ENCODE data around the gene PCDH15.

The PCDH15 gene

DNA sequence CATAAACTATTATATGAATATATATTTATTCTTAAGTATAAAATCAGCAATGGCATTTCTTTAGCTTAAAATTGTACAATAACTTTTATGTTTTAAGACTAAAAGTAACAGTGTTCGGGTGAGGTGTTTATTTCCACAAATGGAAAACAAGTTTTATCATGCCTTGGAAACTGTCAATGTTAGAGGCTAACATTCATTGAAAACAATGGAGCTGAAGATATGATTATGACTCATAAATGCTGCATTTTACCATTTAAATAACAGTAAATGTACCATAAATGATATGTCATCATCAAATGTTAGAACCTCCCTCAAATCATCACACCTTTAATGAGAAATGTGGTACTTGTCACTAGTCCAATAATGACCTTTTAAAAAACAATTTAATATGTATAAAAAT lies 897.3 kb downstream of the PCDH15 start:
- Mint-ChIP-seq H3K27me3 (no peaks in the 10 kb centered on the region), H3K9me3 (no peaks in the 10 kb centered on the region), H3K27ac (no peak overlapping the region), H3K4me3 (no peak overlapping the region), H3K4me1 (no peaks in the 10 kb centered on the region)
- ATAC-seq (no peak), DNase-seq (no peak)

DNA sequence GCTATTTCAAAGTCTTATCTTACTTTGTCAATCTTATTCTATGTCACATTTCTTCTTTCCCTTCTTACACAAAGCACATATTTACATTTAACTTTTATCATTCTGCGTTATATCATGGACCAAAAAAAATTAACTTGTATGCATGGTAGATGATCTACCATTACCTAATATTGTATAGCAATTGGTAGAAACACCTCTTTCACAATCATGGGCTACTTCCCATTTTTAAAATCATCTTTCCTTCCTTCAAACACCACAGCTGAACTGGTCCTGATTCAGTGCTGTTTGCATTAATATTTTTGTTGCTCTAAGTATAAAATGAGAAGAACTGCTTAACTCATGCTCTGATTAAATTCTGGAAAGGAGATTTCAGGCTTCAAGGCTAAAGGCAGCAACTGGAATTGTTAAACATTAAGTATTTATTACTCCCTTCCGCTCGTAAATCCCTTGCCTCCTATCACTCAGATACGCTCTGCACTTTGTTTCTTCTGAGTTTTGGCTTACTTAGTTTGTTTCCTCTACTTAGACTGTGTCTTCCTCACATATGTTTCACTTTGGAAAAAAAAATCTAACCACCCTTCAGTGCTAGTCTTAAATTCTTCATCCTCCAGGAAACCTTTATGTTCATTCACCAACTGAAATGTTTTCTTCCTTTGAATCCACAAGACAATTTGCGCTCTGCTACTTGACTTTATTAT lies 901.4 kb downstream of the PCDH15 start:
- no peak for ATAC-seq
- H3K9me3 Mint-ChIP-seq: peaks cover 0 to 5% of the 10 kb centered on the region in 2 donors
- no peaks in the 10 kb centered on the region for H3K27me3 Mint-ChIP-seq
- H3K27ac Mint-ChIP-seq: no peak overlapping the region
- H3K4me1 Mint-ChIP-seq: no peaks in the 10 kb centered on the region
- no peak overlapping the region for H3K4me3 Mint-ChIP-seq
- DNase-seq: no peak

DNA sequence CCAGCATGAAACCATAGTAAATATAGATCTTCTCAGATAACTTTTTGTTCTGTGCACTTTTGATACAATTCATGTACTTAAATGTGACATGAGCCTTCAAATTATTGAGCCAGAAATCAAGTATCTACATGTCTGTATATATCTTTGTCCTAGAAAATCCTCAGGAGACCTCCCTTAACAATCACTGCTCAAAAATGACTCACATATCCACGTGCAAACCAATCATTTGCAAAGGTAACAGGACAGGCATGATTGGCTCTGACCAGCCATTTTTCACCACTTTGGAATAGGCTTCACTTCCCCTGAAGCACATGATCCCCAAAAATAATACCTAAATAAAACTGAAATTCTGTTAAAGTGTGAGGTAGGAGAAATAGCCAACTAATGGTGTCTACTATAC lies 902.5 kb downstream of the PCDH15 start:
- no peak for ATAC-seq
- no peaks in the 10 kb centered on the region for H3K27me3 Mint-ChIP-seq
- DNase-seq: no peak
- no peak overlapping the region for H3K4me3 Mint-ChIP-seq
- peaks cover 0 to 5% of the 10 kb centered on the region in 2 donors for H3K9me3 Mint-ChIP-seq
- no peaks in the 10 kb centered on the region for H3K4me1 Mint-ChIP-seq
- no peak overlapping the region for H3K27ac Mint-ChIP-seq

DNA sequence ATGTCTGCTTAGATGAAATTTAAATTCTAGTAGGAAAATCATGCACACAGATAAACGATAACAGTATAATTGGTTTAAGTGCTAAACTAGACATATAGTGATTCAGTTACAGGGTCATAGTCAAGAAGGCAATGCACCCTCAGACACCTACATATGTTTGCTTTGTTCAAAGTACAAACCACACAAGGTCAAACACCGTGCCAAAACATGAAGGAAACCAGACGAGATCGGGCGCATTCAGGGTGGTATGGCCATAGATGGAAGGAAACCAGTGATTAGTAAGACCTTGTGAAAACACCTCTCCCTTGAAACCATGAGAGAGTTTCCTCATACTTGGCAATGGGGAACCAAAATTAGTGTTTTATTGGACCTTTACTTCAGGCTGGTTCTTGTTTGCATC lies 906.9 kb downstream of the PCDH15 start:
- H3K27me3 Mint-ChIP-seq: no peaks in the 10 kb centered on the region
- H3K4me1 Mint-ChIP-seq: no peaks in the 10 kb centered on the region
- H3K27ac Mint-ChIP-seq: no peak overlapping the region
- peaks cover 0 to 5% of the 10 kb centered on the region in 2 donors for H3K9me3 Mint-ChIP-seq
- DNase-seq: no peak
- no peak for ATAC-seq
- no peak overlapping the region for H3K4me3 Mint-ChIP-seq

DNA sequence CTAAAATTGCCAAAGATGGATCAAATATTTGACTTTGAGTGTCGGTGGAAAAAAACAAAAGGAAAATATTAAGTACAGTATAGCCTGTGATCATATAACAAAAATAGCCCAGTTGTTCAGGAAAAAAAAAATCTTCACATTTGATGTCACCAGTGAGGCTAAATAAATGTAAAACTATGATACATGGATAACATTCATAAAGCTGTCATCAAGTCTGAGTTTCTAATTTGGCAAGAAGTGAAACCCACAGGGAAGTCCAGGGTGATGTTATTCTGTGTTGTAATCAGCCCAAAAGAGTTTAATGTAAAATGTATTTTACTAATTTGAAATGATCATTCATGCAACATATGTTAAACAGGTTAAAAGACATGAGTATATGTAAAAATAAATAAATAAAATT lies 908.0 kb downstream of the PCDH15 start:
- no peak overlapping the region for H3K27ac Mint-ChIP-seq
- no peak for ATAC-seq
- peaks cover 0 to 5% of the 10 kb centered on the region in 2 donors for H3K9me3 Mint-ChIP-seq
- H3K4me1 Mint-ChIP-seq: no peaks in the 10 kb centered on the region
- no peaks in the 10 kb centered on the region for H3K27me3 Mint-ChIP-seq
- H3K4me3 Mint-ChIP-seq: no peak overlapping the region
- DNase-seq: no peak

DNA sequence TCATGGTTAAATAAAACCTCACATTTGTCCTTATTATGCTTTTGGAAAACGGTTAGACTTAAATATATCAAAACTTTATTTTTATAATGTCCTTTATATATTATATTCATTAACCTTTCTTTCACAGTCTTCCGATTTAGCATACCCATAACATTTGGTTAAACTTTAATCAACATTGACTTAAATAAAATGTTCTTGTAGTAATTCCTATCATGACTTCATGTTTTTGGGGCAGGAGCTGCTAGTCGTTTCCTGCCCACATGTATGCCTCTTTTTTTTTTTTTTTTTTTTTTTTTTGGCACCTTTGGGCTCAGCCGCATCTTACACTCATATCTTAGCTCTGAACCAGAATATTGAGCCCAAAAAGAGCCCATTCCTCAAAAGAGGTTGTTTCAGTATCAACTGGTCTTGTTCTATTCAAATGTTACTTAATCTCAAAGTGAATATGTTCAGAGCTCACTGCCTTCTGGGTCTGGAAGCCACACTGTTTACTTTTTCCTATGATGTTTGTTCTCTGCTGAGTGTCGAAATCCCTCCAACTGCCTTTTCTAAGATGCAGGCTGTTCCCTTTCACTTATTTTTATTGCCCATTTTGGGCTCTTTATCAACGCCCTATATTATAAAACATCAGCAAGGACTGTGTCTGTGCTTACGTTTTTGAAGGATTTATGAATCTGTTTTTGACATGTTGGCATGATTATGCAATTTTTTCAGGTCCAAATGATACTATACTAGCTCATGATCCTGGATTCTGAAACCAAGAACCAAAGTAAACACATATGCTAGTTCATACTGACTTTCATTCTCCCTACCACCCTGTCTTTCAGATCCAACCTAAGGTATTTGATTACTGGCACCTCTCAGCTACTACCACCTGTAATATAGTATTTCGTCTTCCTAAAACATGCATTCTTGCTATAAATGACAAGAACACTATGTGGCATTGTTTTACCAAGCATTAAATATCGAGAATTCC lies 914.4 kb downstream of the PCDH15 start:
- H3K27me3 Mint-ChIP-seq: no peaks in the 10 kb centered on the region
- no peak overlapping the region for H3K4me3 Mint-ChIP-seq
- ATAC-seq (no peak), DNase-seq (no peak)
- no peak overlapping the region for H3K27ac Mint-ChIP-seq
- no peaks in the 10 kb centered on the region for H3K9me3 Mint-ChIP-seq
- H3K4me1 Mint-ChIP-seq: no peaks in the 10 kb centered on the region

DNA sequence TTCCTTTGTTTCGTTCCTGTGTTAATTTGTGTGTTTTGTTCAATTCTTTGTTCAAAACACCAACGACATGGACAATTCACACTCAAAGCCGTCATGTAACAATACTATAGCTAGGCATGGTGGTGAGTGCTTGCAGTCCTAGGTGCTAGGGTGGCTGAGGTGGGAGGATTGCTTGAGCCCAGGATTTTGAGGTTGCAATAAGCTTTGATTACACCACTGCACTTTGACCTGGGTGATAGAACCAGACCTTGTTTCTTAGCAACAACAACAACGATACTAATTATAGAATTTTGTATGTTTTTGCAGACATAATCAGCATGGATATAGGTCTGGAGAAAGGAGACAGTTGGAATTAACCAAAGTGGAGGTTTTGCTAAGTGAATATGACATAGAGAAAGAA lies 936.2 kb downstream of the PCDH15 start:
- Mint-ChIP-seq H3K4me1 (no peaks in the 10 kb centered on the region), H3K9me3 (peaks cover 10% of the 10 kb centered on the region in 2 donors), H3K27me3 (no peaks in the 10 kb centered on the region), H3K4me3 (no peak overlapping the region), H3K27ac (no peak overlapping the region)
- DNase-seq (no peak), ATAC-seq (no peak)

DNA sequence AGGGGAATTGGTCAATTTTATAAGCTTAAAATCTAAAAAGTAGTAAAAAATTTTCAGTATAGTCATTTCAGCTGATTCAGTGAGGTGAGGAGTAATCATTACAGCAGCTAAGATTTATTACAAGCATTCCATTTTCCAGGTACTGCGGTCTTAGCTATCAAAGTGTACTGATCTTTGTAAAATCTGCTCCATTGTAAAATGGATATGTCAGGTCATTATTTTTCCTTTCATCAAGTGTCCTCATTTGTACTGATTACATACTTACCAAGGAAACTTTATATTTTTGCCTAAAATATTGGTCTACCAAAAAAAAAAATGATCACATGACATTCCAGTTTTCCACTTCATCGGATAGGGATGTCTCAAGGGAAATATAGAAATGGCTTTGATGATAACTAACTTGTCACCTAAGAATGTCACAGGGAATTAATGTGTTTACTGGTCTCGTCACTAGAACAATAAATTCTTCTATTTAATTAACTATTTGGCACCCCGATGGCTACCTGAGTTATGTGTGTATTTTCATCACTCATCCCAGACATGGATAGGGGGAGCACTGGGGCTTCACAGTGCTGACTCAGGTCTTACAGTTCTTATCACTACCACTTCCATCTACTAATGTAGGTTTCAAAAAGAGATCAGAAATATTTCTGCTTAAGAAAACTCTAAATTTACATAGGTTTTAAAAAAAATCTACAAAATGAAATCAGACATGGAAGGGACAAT lies 948.4 kb downstream of the PCDH15 start:
- Mint-ChIP-seq H3K4me1 (no peaks in the 10 kb centered on the region), H3K4me3 (no peak overlapping the region), H3K9me3 (no peaks in the 10 kb centered on the region), H3K27ac (no peak overlapping the region), H3K27me3 (no peaks in the 10 kb centered on the region)
- DNase-seq (no peak), ATAC-seq (no peak)

DNA sequence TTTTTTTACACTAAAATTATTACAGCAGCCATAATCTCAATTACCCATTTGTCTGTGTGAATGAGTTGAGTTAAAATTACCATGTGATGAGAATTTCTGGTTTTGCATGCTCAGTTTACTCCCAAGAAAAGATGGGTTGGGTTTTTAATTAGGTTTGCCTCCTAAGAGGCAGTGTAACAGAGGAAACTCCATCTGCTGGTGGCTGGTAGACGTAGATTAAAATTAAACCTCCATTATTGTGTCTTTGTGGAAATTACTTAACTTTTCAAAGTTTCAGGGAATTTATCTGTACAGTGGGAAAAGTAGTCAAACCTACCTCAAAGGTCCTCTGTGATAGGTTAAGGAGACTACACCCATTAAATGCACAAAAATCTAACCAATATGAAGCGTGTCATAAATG lies 954.2 kb downstream of the PCDH15 start:
- no peaks in the 10 kb centered on the region for H3K4me1 Mint-ChIP-seq

DNA sequence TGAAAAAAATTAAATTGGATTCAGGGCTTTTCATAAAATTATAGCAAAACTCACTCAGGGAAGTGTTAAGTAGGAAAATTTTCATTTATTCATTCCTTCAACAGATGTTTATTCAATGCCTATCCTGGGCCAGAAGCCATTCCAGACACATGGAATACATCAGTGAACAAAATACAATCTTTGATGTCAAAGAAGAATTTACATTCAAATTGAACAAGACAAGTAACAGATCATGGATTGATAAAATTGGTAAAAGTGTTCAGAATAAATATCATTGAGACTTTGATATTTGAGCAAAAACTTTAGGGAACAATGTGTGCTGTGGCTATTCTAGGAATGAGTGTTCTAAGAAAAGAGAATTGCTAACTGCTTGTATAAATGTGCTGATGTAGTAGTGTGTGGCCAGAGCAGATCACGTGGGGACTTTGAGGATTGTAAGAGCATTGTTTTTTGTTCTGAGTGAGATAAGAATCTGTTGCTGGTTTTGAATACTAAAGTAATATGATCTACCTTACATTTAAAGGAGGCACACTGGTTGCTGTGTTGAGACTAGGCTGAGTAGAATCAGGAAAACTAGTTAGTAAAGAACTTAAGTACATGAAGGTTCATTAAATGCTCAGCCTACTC lies 957.2 kb downstream of the PCDH15 start:
- Mint-ChIP-seq H3K4me3 (no peak overlapping the region), H3K9me3 (no peaks in the 10 kb centered on the region), H3K4me1 (no peaks in the 10 kb centered on the region), H3K27me3 (no peaks in the 10 kb centered on the region), H3K27ac (no peak overlapping the region)
- DNase-seq (no peak), ATAC-seq (no peak)

More for the DNA sequence above, 954.2 kb downstream of the PCDH15 start:
- H3K27ac Mint-ChIP-seq: no peak overlapping the region
- no peak for ATAC-seq
- no peaks in the 10 kb centered on the region for H3K27me3 Mint-ChIP-seq
- H3K9me3 Mint-ChIP-seq: no peaks in the 10 kb centered on the region
- H3K4me3 Mint-ChIP-seq: no peak overlapping the region
- no peak for DNase-seq

DNA sequence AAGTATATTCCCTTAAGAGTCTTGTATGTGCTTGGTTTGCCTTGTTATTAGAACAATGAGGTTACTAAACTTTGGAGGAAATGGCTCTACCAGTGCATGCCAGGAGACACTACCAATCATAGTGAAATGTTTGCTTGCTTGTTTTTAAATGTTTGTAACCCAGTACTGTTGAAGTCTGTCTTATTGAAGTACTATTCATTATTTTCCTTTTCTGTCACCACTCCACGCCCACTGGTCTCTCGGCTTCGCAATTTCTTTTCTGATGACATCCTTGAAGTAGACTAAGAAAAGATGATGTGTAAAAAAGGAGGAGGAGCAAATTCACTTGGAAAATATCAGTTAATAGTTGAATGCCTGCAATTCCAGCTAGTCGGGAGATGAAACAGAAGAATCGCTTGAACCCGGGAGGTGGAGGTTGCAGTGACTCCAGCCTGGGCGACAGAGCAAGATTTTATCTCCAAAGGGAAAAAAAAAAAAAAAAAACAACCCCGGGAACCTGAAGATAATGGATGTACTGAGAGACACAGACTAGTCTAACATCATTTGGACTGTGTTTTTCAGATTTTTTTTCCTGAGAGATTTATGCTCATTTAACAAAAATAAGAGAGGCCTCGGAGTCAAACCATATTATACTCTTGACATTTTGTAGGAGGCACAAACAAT lies 959.4 kb downstream of the PCDH15 start:
- Mint-ChIP-seq H3K27ac (no peak overlapping the region), H3K4me1 (no peaks in the 10 kb centered on the region), H3K27me3 (no peaks in the 10 kb centered on the region), H3K4me3 (no peak overlapping the region), H3K9me3 (no peaks in the 10 kb centered on the region)
- no peak for DNase-seq
- no peak for ATAC-seq

DNA sequence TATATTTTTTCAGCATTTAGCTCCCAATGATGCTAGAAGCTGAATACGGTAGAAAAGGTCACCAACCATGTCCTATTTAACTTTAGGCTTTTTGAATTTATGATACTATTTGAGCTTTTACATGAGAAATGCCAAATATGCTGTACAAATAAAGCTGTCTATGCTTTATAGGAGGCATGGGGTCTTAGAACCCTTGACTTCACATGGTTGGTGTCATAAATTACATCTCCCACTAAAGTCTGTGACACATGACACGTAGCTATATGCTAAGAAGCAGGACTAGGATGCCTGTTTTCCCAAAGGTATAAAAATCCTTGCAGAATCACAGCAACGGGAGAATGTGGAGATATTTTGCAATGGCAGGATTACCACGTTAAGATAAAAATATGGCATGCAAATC lies 960.4 kb downstream of the PCDH15 start:
- ATAC-seq (no peak), DNase-seq (no peak)
- Mint-ChIP-seq H3K4me1 (no peaks in the 10 kb centered on the region), H3K27me3 (no peaks in the 10 kb centered on the region), H3K9me3 (no peaks in the 10 kb centered on the region), H3K27ac (no peak overlapping the region), H3K4me3 (no peak overlapping the region)

DNA sequence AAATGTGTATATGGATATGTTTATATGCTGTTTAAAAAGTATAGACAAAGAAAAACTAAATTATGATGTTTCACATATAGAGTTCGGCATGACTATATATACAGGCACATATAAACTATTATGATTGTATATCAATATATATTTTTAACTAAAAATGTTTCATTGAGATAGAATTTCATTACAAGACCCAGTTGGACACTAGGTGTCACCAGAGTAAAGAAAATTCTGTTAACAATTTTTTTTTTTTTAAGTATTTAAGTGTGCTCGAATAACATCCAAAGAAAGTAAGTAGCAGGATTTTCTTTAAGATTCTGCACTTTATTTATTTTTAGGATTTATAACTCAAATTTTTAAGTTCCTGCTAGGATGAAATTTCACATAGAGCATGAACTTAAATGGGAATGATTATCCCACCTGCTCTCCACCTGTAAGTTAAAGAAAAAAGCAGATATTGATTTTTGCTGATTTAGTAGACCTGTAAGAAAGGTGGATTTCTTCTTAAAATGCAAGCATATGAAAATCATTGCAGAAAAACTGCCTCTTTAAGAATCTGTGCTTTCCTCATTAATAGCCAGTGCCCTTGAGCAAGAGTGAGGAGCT lies 961.5 kb downstream of the PCDH15 start:
- Mint-ChIP-seq H3K9me3 (no peaks in the 10 kb centered on the region), H3K27me3 (no peaks in the 10 kb centered on the region), H3K4me3 (no peak overlapping the region), H3K4me1 (no peaks in the 10 kb centered on the region), H3K27ac (no peak overlapping the region)
- DNase-seq (no peak), ATAC-seq (no peak)

DNA sequence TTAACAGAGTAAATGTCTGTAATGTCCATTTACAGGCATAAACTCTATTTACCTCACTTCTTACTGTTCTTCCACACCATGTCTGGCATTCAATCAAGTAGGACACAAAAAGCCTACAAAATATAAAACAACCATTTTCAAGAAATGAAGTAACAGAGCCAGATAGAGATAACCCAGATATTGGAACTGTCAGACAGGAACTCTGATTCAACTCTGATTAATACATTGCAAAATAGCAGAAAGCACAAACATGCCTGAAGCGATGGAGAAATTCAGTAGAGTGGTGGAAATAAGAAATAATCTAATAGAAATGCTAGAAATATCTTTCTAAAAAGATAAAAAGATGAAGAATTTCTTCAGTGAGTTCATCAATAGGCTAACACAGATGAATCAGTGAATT lies 964.4 kb downstream of the PCDH15 start:
- DNase-seq (no peak), ATAC-seq (no peak)
- H3K27me3 Mint-ChIP-seq: no peaks in the 10 kb centered on the region
- no peaks in the 10 kb centered on the region for H3K9me3 Mint-ChIP-seq
- no peak overlapping the region for H3K4me3 Mint-ChIP-seq
- no peak overlapping the region for H3K27ac Mint-ChIP-seq
- H3K4me1 Mint-ChIP-seq: no peaks in the 10 kb centered on the region

DNA sequence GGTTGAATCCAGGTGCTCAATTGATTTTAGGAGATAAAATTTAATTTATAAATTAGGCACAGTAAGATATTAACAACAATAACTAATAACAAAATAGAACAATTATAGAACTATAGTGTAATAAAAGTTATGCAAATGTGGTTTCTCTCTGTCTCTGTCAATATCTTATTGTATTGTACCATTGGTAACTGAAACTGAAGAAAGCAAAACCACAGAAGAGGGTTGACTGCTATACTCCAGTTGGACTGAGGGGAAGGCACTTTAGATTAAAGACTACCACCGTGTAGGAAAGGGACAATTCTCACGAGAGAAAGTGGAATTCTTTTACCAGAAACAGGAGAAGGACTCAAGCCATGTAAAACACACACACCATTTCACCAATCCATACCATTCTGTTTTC lies 967.1 kb downstream of the PCDH15 start:
- Mint-ChIP-seq H3K27me3 (no peaks in the 10 kb centered on the region), H3K27ac (no peak overlapping the region), H3K9me3 (no peaks in the 10 kb centered on the region), H3K4me1 (no peaks in the 10 kb centered on the region), H3K4me3 (no peak overlapping the region)
- ATAC-seq (no peak), DNase-seq (no peak)

All from stimulated activated naive CD8-positive, alpha-beta T cell treated with anti-CD3 and anti-CD28 coated beads, Interleukin-15, amount 100 ng/mL, for 72 hours (primary cell).